K562 (cell line): Measurements from ENCODE around the gene ACTN4. TPM values are rescaled to one million over a fixed set of nuclear protein-coding genes. Genes with fewer than 3 reads are reported as not detected.

Experiments
- BRF1 ChIP-seq: IDR thresholded peaks from 3 replicates; pipeline ENCODE4 v1.6.1; 2011; ENCODE audit warnings: borderline replicate concordance, mild to moderate bottlenecking; ENCODE audit not compliant: insufficient read length; ENCODE audit errors: extremely low read depth
- CBX2 ChIP-seq: fragments of 200-600 bp; sonication (generic); IDR thresholded peaks from one replicate; pipeline ENCODE4 v1.6.1; 2012; ENCODE audit warnings: mild to moderate bottlenecking, low read length, inconsistent platforms; ENCODE audit not compliant: insufficient read depth, poor library complexity, severe bottlenecking
- CREB1 ChIP-seq, 2 experiments: sonication (generic) in 1 of 2; formaldehyde crosslinking in 1 of 2; IDR thresholded peaks; 2 replicates each; pipeline versions ENCODE4 v1.6.1 to v1.8.0; 2012 to 2022; ENCODE audit warnings: inconsistent platforms in 1 of 2, mild to moderate bottlenecking in 1 of 2, missing genetic modification reagents in 1 of 2, moderate library complexity in 1 of 2
- CREBBP ChIP-seq: IDR thresholded peaks from one replicate; pipeline ENCODE4 v1.6.1; 2012; ENCODE audit warnings: low read depth, mild to moderate bottlenecking, control low read depth, inconsistent platforms, low read length
- EHMT2 ChIP-seq: fragments of 450-650 bp; IDR thresholded peaks from 2 replicates; pipeline ENCODE4 v1.6.1; 2018; ENCODE audit warnings: antibody characterized with exemption
- HINFP ChIP-seq: fragments of 450-650 bp; conservative IDR thresholded peaks from 2 replicates; pipeline ENCODE4 v1.6.1; 2016; ENCODE audit warnings: missing genetic modification characterization, low read depth, mild to moderate bottlenecking, control low read depth, missing compliant biosample characterization
- PHF21A ChIP-seq: fragments of 450-650 bp; IDR thresholded peaks from 2 replicates; pipeline ENCODE4 v1.6.1; 2017; ENCODE audit warnings: low read depth, borderline replicate concordance
- RUNX1 ChIP-seq: sonication (generic); IDR thresholded peaks from 2 replicates; pipeline ENCODE4 v1.6.1; 2016; ENCODE audit warnings: antibody characterized with exemption, low read depth
- SIN3A ChIP-seq, 2 experiments: fragments of 150-350 bp in 1 of 2; IDR thresholded peaks; 2 replicates each; pipeline ENCODE4 v1.6.1; 2011 to 2016; ENCODE audit warnings: borderline replicate concordance in 2 of 2, low read depth in 2 of 2, low read length in 2 of 2, mild to moderate bottlenecking in 2 of 2, moderate library complexity in 2 of 2; ENCODE audit not compliant: control insufficient read depth in 1 of 2
- SMARCC2 ChIP-seq: fragments of 450-650 bp; IDR thresholded peaks from 2 replicates; pipeline ENCODE4 v1.6.1; 2017; ENCODE audit warnings: antibody characterized with exemption, moderate library complexity, mild to moderate bottlenecking, low read depth
- SOX6 ChIP-seq: fragments of 450-650 bp; IDR thresholded peaks from 2 replicates; pipeline ENCODE4 v1.6.1; 2014; ENCODE audit warnings: mild to moderate bottlenecking
- TAF9B ChIP-seq: fragments of 450-650 bp; IDR thresholded peaks from 2 replicates; pipeline ENCODE4 v1.6.1; 2018; ENCODE audit warnings: mild to moderate bottlenecking; ENCODE audit not compliant: partially characterized antibody
- TCF7 ChIP-seq: sonication (generic); IDR thresholded peaks from 2 replicates; pipeline ENCODE4 v1.6.1; 2016; ENCODE audit warnings: antibody characterized with exemption, borderline replicate concordance
- TEAD2 ChIP-seq: fragments of 450-650 bp; IDR thresholded peaks from 2 replicates; pipeline ENCODE4 v1.6.1; 2016; ENCODE audit warnings: missing genetic modification characterization, control low read depth, missing compliant biosample characterization
- UBTF ChIP-seq, 2 experiments: IDR thresholded peaks; 2 replicates each; pipeline ENCODE4 v1.6.1; 2012; ENCODE audit warnings: improper control_type of control experiment in 2 of 2, low read depth in 2 of 2, low read length in 2 of 2, borderline replicate concordance in 1 of 2
- ZMIZ1 ChIP-seq, 2 experiments: fragments of 150-350 bp in 1 of 2; IDR thresholded peaks; 2 replicates each; pipeline ENCODE4 v1.6.1; 2012 to 2016; ENCODE audit warnings: low read depth in 2 of 2, low read length in 2 of 2, mild to moderate bottlenecking in 1 of 2, moderate library complexity in 1 of 2
- ZNF707 ChIP-seq: fragments of 250-450 bp; sonication (Bioruptor Pico); conservative IDR thresholded peaks from 2 replicates; pipeline ENCODE4 v1.8.0; 2022; ENCODE audit warnings: inconsistent platforms, mild to moderate bottlenecking, moderate library complexity
- polyA plus RNA-seq, 8 experiments: library from polyadenylated mRNA; depleted of rRNA in 4 of 8; stranded (reverse) in 5 of 8; unstranded in 3 of 8; fragments of >200 nt; fragmentation: Nextera tagmentation in 2 of 8; fragmentation: Illumina TruSeq in 1 of 8; extraction: Ambion mirVana in 2 of 8; extraction: Trizol in 1 of 8; gene quantifications; 2 replicates each; pipeline versions ENCODE4 v1.2.1 to v1.2.3, GENCODE V29; 2011 to 2014; ENCODE audit warnings: inconsistent platforms in 1 of 8, missing spikeins in 1 of 8
- total RNA-seq, 7 experiments: library from RNA; depleted of rRNA in 6 of 7; stranded (reverse); fragments of >200 nt in 6 of 7; fragmentation: Illumina TruSeq in 2 of 7; extraction: Trizol in 2 of 7; gene quantifications; 2 replicates each; pipeline versions ENCODE4 v1.2.1 to v1.2.3, GENCODE V29; 2011 to 2021; ENCODE audit warnings: low replicate concordance in 1 of 7

The ACTN4 gene
- total and polyA plus RNA-seq, 9 of the 15 experiments (the other 6 are each of a cell fraction or from before 2014, with no cell fraction given) = 3.1 to 385 (median 125) TPM

- 0 out of 4 replicates have a peak, but pooled peaks of 1 of the 2 experiments have one; percentile 9 for TF ChIP-seq ZMIZ1 (IDR thresholded peaks at IDR 0.05; ENCODE audit: low read depth in 2 of 2, low read length in 2 of 2)
- peak; percentile 72; the same call in 1 of the 2 replicates for TF ChIP-seq PHF21A
- TF ChIP-seq TEAD2 = 0 out of 2 replicates have a peak, but pooled peaks have one; percentile 23
- TF ChIP-seq ZNF707 = no peak
- 0 out of 2 replicates have a peak, but pooled peaks have one; percentile 28 for TF ChIP-seq HINFP
- peak; percentile 37; the same call in 1 of the 2 replicates for TF ChIP-seq TCF7
- peak; percentile 18; the same call in 1 of the 2 replicates for TF ChIP-seq CREB1 (IDR thresholded peaks at IDR 0.05)
- TF ChIP-seq CREB1 (CRISPR knock-in tag; IDR thresholded peaks at IDR 0.05) = no peak
- TF ChIP-seq TAF9B = no peak
- no peak for TF ChIP-seq CBX2
- TF ChIP-seq SMARCC2 = peak; percentile 51; the same call in 1 of the 2 replicates
- TF ChIP-seq EHMT2 = no peak
- 0 out of 4 replicates have a peak, but pooled peaks of 1 of the 2 experiments have one; percentile 36 for TF ChIP-seq UBTF (IDR thresholded peaks at IDR 0.05; ENCODE audit: borderline replicate concordance in 1 of 2, low read depth in 2 of 2, low read length in 2 of 2)
- TF ChIP-seq SIN3A (IDR thresholded peaks at IDR 0.05; ENCODE audit: borderline replicate concordance in 2 of 2, control insufficient read depth in 1 of 2, low read depth in 2 of 2, low read length in 2 of 2) = no peak
- TF ChIP-seq CREBBP = no peak
- TF ChIP-seq BRF1 = no peak
- TF ChIP-seq RUNX1 = no peak
- peak; percentile 82 for TF ChIP-seq SOX6
Measured at GRCh38 chr19:38683393-38684077, 36.1 kb downstream of the ACTN4 start (continued).
